Fibroblast of gingiva (primary cell): Measurements from ENCODE around the gene NRAP.
A peak's percentile ranks its signal among the peaks of the same experiment; 100 is the strongest.

Experiments used
- DNase-seq: peaks from one replicate; pipeline ENCODE4 v3.0.0-alpha.2; 2011; ENCODE audit warnings: low read depth

NRAP gene

GRCh38 chr10:113663908-113664307 lies at the start of gene NRAP:
TSS of gene NRAP (minus strand) at chr10:113664041. CDS start at chr10:113663882, 159 bp downstream.
- no peak for DNase-seq

GRCh38 chr10:113713640-113713982 lies 49.8 kb upstream of the NRAP start:
- DNase-seq, result no peak

- DNase-seq, result no peak
Measured at GRCh38 chr10:113712755-113713639, 49.2 kb upstream of the NRAP start.

GRCh38 chr10:113712024-113712423 lies 48.2 kb upstream of the NRAP start:
- DNase-seq, result no peak

GRCh38 chr10:113711142-113711541 lies 47.3 kb upstream of the NRAP start:
- DNase-seq, result no peak

GRCh38 chr10:113709221-113709838 lies 45.5 kb upstream of the NRAP start:
- peak; percentile 74 for DNase-seq

GRCh38 chr10:113708640-113709039 lies 44.8 kb upstream of the NRAP start:
- no peak for DNase-seq

- no peak for DNase-seq
Measured at GRCh38 chr10:113706623-113707022, 42.8 kb upstream of the NRAP start.

GRCh38 chr10:113705344-113705652 lies 41.5 kb upstream of the NRAP start:
- DNase-seq, result no peak

GRCh38 chr10:113704637-113705343 lies 40.9 kb upstream of the NRAP start:
- DNase-seq, result peak; percentile 43

GRCh38 chr10:113697595-113697994 lies 33.8 kb upstream of the NRAP start:
- no peak for DNase-seq

GRCh38 chr10:113695691-113696090 lies 31.9 kb upstream of the NRAP start:
- no peak for DNase-seq

GRCh38 chr10:113693348-113693747 lies 29.5 kb upstream of the NRAP start:
- DNase-seq, result no peak

- DNase-seq, result no peak
Measured at GRCh38 chr10:113692271-113692670, 28.4 kb upstream of the NRAP start.

- no peak for DNase-seq
Measured at GRCh38 chr10:113691381-113691780, 27.5 kb upstream of the NRAP start.

- DNase-seq, result no peak
Measured at GRCh38 chr10:113690749-113691148, 26.9 kb upstream of the NRAP start.

- DNase-seq, result no peak
Measured at GRCh38 chr10:113689574-113689973, 25.7 kb upstream of the NRAP start.

GRCh38 chr10:113689057-113689456 lies 25.2 kb upstream of the NRAP start:
- DNase-seq, result no peak

- DNase-seq, result no peak
Measured at GRCh38 chr10:113687037-113687436, 23.2 kb upstream of the NRAP start.

GRCh38 chr10:113686028-113686427 lies 22.2 kb upstream of the NRAP start:
- no peak for DNase-seq

GRCh38 chr10:113683300-113683699 lies 19.5 kb upstream of the NRAP start:
- DNase-seq, result no peak

GRCh38 chr10:113681533-113682470 lies 18.0 kb upstream of the NRAP start:
- no peak for DNase-seq
